Measurements from ENCODE around the gene HEXIM1.

DNA sequence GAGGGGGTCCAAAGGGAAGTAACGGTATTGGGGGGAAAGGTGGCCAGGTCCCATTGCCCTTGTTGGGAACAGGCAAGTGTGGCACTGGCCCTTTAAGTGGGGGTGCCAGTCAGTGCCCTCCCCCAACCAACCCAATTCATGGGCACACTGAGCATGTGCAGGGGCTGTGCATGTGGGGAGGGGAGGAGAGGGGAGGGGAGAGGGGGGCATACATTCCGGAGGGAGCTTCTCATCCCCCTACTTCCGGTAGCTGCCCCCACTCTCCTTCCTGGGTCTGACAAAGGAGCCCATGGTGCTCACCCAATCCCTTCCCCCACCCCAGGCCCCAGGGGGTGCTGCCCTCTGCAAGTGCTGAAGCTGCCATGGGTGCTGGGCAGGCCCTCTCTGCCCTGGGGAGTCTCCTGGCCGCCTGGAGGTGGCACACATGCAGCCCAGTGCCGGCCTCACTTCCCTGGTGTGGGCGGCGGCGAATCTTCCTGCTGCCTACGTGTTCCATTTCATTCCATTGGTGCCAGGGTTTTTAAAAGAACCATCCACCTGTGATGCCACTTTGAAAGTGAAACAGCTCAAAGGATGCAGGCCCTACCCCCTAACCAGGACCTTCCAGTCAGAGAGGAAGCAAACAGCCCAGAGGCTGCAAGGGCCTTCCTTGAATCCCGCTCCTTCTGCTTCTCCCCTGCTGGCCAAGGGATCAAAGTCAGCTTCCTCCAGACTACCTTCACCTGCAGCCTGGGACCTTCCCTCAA is 24.4 kb downstream of the HEXIM1 start:
- TF ChIP-seq, protein P1, sequence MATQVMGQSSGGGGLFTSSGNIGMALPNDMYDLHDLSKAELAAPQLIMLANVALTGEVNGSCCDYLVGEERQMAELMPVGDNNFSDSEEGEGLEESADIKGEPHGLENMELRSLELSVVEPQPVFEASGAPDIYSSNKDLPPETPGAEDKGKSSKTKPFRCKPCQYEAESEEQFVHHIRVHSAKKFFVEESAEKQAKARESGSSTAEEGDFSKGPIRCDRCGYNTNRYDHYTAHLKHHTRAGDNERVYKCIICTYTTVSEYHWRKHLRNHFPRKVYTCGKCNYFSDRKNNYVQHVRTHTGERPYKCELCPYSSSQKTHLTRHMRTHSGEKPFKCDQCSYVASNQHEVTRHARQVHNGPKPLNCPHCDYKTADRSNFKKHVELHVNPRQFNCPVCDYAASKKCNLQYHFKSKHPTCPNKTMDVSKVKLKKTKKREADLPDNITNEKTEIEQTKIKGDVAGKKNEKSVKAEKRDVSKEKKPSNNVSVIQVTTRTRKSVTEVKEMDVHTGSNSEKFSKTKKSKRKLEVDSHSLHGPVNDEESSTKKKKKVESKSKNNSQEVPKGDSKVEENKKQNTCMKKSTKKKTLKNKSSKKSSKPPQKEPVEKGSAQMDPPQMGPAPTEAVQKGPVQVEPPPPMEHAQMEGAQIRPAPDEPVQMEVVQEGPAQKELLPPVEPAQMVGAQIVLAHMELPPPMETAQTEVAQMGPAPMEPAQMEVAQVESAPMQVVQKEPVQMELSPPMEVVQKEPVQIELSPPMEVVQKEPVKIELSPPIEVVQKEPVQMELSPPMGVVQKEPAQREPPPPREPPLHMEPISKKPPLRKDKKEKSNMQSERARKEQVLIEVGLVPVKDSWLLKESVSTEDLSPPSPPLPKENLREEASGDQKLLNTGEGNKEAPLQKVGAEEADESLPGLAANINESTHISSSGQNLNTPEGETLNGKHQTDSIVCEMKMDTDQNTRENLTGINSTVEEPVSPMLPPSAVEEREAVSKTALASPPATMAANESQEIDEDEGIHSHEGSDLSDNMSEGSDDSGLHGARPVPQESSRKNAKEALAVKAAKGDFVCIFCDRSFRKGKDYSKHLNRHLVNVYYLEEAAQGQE (IDR thresholded peaks at IDR 0.05; ENCODE audit: low read depth): no peak
- TF ChIP-seq, protein P2, sequence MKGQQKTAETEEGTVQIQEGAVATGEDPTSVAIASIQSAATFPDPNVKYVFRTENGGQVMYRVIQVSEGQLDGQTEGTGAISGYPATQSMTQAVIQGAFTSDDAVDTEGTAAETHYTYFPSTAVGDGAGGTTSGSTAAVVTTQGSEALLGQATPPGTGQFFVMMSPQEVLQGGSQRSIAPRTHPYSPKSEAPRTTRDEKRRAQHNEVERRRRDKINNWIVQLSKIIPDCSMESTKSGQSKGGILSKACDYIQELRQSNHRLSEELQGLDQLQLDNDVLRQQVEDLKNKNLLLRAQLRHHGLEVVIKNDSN (IDR thresholded peaks at IDR 0.05): no peak
- TF ChIP-seq YY1 (IDR thresholded peaks at IDR 0.05; ENCODE audit: low read depth) (0 out of 2 replicates have a peak, but pooled peaks have one; percentile 35), TAF1 (IDR thresholded peaks at IDR 0.05; ENCODE audit: low read depth) (peak; percentile 65; the same call in 1 of the 2 replicates), EP300 (IDR thresholded peaks at IDR 0.05; ENCODE audit: borderline replicate concordance) (no peak; the same call in 1 of the 2 replicates), TEAD4 (IDR thresholded peaks at IDR 0.05) (peak; percentile 81), EGR1 (IDR thresholded peaks at IDR 0.05) (peak; percentile 64; the same call in 1 of the 2 replicates), RAD21 (IDR thresholded peaks at IDR 0.05; ENCODE audit: low read depth) (peak; percentile 19; the same call in 1 of the 2 replicates), FOXM1 (IDR thresholded peaks at IDR 0.05; ENCODE audit: borderline replicate concordance, low read depth) (peak; percentile 60; the same call in 1 of the 2 replicates)

Measured in Ishikawa (cell line).